Progenitor cell of endocrine pancreas (in vitro differentiated cells): ENCODE data around the gene PHACTR1. TPM values are rescaled to one million over a fixed set of nuclear protein-coding genes. Genes with fewer than 3 reads are reported as not detected.

Experiments used
- DNase-seq: peaks from one replicate; pipeline ENCODE4 v3.0.0; 2021; ENCODE audit warnings: low spot score; ENCODE audit not compliant: unreplicated experiment
- H3K27ac Mint-ChIP-seq: 2 replicates; pipeline ENCODE4 v1.8.0; 2021; ENCODE audit warnings: mild to moderate bottlenecking, moderate library complexity, mixed read lengths
- H3K27me3 Mint-ChIP-seq: 2 replicates; pipeline ENCODE4 v1.8.0; 2021; ENCODE audit warnings: mixed read lengths
- H3K36me3 Mint-ChIP-seq: 2 replicates; pipeline ENCODE4 v1.8.0; 2022; ENCODE audit warnings: mixed read lengths; ENCODE audit not compliant: insufficient read depth
- H3K4me1 Mint-ChIP-seq: 2 replicates; pipeline ENCODE4 v1.8.0; 2021; ENCODE audit warnings: low read depth, mixed read lengths
- H3K4me3 Mint-ChIP-seq: 2 replicates; pipeline ENCODE4 v1.8.0; 2021; ENCODE audit warnings: low read depth, mild to moderate bottlenecking, moderate library complexity, mixed read lengths
- H3K9me3 Mint-ChIP-seq: 2 replicates; pipeline ENCODE4 v1.8.0; 2021; ENCODE audit warnings: low read depth, mixed read lengths
- CTCF ChIP-seq: fragments of 200-600 bp; sonication (generic); IDR thresholded peaks from one replicate; pipeline ENCODE4 v1.5.0; 2021; ENCODE audit warnings: antibody characterized with exemption, mild to moderate bottlenecking; ENCODE audit not compliant: unreplicated experiment
- total RNA-seq: library from RNA; stranded (reverse); gene quantifications from 2 replicates; pipeline ENCODE4 v1.2.1, GENCODE V29; 2021

PHACTR1 gene
- total RNA-seq, 1 donor from 2014 or later, result 8.6 TPM

DNA sequence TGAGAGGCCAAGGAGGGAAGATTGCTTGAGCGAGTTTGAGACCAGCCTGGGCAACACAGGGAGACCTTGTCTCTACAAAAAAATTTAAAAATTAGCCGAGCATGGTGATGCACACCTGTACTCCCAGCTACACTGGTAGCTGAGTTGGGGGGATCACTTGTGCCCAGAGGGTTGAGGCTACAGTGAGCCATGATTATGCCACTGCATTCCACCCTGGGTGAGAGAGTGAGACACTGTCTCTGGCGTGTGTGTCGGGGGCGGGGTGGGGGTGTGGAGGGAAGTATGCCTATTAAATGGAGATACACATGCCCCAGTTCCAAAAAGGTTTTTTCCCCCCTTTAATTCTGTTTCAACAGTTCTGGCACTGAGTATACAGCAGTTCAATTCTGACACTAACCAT is 388.6 kb downstream of the PHACTR1 start:
- H3K27me3 Mint-ChIP-seq, result no peaks in the 10 kb centered on the region
- H3K4me3 Mint-ChIP-seq, result no peak overlapping the region
- peaks cover 2% of the 10 kb centered on the region for H3K4me1 Mint-ChIP-seq
- no peak overlapping the region for H3K27ac Mint-ChIP-seq
- no peak for DNase-seq
- H3K9me3 Mint-ChIP-seq, result peaks cover 7% of the 10 kb centered on the region
- H3K36me3 Mint-ChIP-seq, result no peaks in the 10 kb centered on the region
- TF ChIP-seq CTCF, result no peak

GRCh38 chr6:13112921-13113320 is 396.4 kb downstream of the PHACTR1 start:
- no peak for DNase-seq
- H3K36me3 Mint-ChIP-seq, result peaks cover 5% of the 10 kb centered on the region
- H3K4me3 Mint-ChIP-seq, result no peak overlapping the region
- H3K27me3 Mint-ChIP-seq, result peaks cover 2% of the 10 kb centered on the region
- H3K9me3 Mint-ChIP-seq, result peaks cover 22% of the 10 kb centered on the region
- no peak for TF ChIP-seq CTCF
- no peak overlapping the region for H3K27ac Mint-ChIP-seq
- peaks cover 7% of the 10 kb centered on the region for H3K4me1 Mint-ChIP-seq

DNA sequence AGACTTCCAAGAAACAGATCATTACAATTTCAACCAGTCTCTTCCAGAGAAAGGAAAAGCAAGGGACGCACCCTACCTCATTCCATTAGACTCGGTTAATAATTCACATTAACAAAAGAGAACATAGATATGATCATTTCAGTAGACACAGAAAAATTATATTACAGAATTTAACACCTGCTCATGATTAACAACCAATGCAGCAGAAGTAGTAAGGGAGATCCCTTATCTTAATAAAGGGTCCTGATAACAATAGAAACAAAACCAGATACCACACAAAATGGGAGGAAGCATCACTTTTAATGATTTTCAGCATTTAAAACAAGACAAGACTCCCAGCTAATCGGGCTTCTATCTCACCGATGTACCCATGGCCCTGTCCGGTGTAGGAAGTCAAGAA is 396.8 kb downstream of the PHACTR1 start:
- DNase-seq, result no peak
- H3K4me1 Mint-ChIP-seq, result peaks cover 7% of the 10 kb centered on the region
- peaks cover 5% of the 10 kb centered on the region for H3K36me3 Mint-ChIP-seq
- peaks cover 2% of the 10 kb centered on the region for H3K27me3 Mint-ChIP-seq
- no peak overlapping the region for H3K4me3 Mint-ChIP-seq
- H3K27ac Mint-ChIP-seq, result no peak overlapping the region
- peaks cover 22% of the 10 kb centered on the region for H3K9me3 Mint-ChIP-seq
- TF ChIP-seq CTCF, result no peak

- no peak overlapping the region for H3K27ac Mint-ChIP-seq
- TF ChIP-seq CTCF, result no peak
- DNase-seq, result no peak
- no peak overlapping the region for H3K4me3 Mint-ChIP-seq
- H3K9me3 Mint-ChIP-seq, result peaks cover 22% of the 10 kb centered on the region
- H3K27me3 Mint-ChIP-seq, result peaks cover 2% of the 10 kb centered on the region
- H3K36me3 Mint-ChIP-seq, result peaks cover 5% of the 10 kb centered on the region
- peaks cover 7% of the 10 kb centered on the region for H3K4me1 Mint-ChIP-seq
These were observed 397.5 kb downstream of the PHACTR1 start for GRCh38 chr6:13113981-13114593.

DNA sequence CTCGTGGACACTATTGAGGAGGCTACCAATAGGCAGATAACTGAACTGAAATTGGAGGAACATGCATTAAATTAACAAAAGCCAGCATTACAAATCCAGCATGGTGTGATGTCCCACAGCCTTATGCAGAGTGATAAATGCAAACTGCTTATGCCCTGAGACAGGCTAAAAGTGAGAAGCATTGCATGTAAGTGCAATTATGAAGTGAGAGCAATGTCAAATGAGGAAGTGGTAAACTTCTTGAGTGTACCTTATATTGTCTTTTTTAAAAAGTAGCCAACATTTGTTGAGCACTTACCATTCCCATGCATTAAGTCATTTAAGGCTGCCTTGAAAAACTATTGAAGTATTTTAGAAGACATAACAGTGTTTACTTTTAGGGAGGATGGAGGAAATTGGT is 399.6 kb downstream of the PHACTR1 start:
- H3K4me1 Mint-ChIP-seq, result peaks cover 10% of the 10 kb centered on the region
- peaks cover 6% of the 10 kb centered on the region for H3K27me3 Mint-ChIP-seq
- no peak overlapping the region for H3K27ac Mint-ChIP-seq
- DNase-seq, result no peak
- no peak overlapping the region for H3K4me3 Mint-ChIP-seq
- H3K36me3 Mint-ChIP-seq, result peaks cover 3% of the 10 kb centered on the region
- H3K9me3 Mint-ChIP-seq, result peaks cover 7% of the 10 kb centered on the region
- no peak for TF ChIP-seq CTCF
